AG09319 (cell line): Measurements from ENCODE around the gene AURKAIP1.

ENCODE experiments used
- DNase-seq: peaks from one replicate; pipeline ENCODE4 v3.0.0-alpha.2; 2010; ENCODE audit warnings: low read depth; ENCODE audit errors: extremely low read depth
- CTCF ChIP-seq: IDR thresholded peaks from 2 replicates; pipeline ENCODE4 v1.5.1; 2011; ENCODE audit warnings: low read depth, mild to moderate bottlenecking, inconsistent platforms, low read length, moderate library complexity

Gene AURKAIP1

GRCh38 chr1:1374929-1375662, at the start of gene AURKAIP1:
Gene AURKAIP1 (minus strand): TSS chr1:1375207. CDS start chr1:1374756, 451 bp downstream.
- TF ChIP-seq CTCF, result peak; percentile 37
- DNase-seq, result peak; percentile 99

- no peak for DNase-seq
- no peak for TF ChIP-seq CTCF
Observed at GRCh38 chr1:1424707-1425106, 49.7 kb upstream of the AURKAIP1 start.

GRCh38 chr1:1423245-1423597, 48.2 kb upstream of the AURKAIP1 start:
- TF ChIP-seq CTCF, result no peak
- no peak for DNase-seq

- no peak for TF ChIP-seq CTCF
- no peak for DNase-seq
Observed at GRCh38 chr1:1422465-1423244, 47.6 kb upstream of the AURKAIP1 start.

GRCh38 chr1:1421907-1422464, 47.0 kb upstream of the AURKAIP1 start:
- no peak for DNase-seq
- TF ChIP-seq CTCF, result no peak

GRCh38 chr1:1421147-1421906, 46.3 kb upstream of the AURKAIP1 start, which contains the start of gene ANKRD65:
Gene ANKRD65 (minus strand): TSS chr1:1421276. CDS start chr1:1421005, 271 bp downstream.
- no peak for DNase-seq
- no peak for TF ChIP-seq CTCF
